ENCODE results near the gene NTM.

GRCh38 chr11:131785801-131786200 lies 415.4 kb downstream of the NTM start:
- TF ChIP-seq EZH2phosphoT487 (IDR thresholded peaks at IDR 0.05; ENCODE audit: low read depth) (no peak), CTCF (IDR thresholded peaks at IDR 0.05; ENCODE audit: low read depth, low read length) (no peak)

All from OCI-LY3 (cell line).